Erythroblast (primary cell): Measurements from ENCODE around the gene TMEM37.

ENCODE experiments used
- GATA1 ChIP-seq: IDR thresholded peaks from 2 replicates; pipeline ENCODE4 v1.6.1; 2011; ENCODE audit warnings: low read depth, mild to moderate bottlenecking, control low read depth, low read length, moderate library complexity
- POLR2A ChIP-seq: IDR thresholded peaks from 2 replicates; pipeline ENCODE4 v1.6.1; 2011; ENCODE audit warnings: mild to moderate bottlenecking, low read length

DNA sequence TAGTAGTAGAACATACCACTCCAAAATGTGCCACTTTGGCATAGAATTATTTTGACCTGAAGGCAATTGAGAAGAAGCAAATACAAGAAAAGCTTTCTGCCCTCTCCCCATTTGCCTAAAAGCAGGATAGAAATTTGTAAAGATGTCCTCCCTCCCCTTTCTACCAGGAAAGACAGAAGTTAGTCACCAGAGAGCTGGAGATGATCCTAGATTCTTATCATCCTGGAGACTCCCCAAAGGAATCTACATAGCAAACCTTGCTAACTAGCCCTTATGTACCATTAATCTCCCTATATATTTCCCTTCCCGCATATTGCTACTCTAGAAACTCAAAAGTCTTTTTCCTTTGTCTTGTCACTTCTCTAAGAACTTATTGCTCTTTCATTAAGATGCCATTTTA lies 12.6 kb upstream of the TMEM37 start:
- no peak for TF ChIP-seq POLR2A
- TF ChIP-seq GATA1: no peak
